Measurements from ENCODE around the gene RNLS.
"Not testable (repeated sequence)": the region's sequence is repeated elsewhere in the genome, so short reads cannot be mapped to it uniquely, and the experiment has no call there.

The RNLS gene

DNA sequence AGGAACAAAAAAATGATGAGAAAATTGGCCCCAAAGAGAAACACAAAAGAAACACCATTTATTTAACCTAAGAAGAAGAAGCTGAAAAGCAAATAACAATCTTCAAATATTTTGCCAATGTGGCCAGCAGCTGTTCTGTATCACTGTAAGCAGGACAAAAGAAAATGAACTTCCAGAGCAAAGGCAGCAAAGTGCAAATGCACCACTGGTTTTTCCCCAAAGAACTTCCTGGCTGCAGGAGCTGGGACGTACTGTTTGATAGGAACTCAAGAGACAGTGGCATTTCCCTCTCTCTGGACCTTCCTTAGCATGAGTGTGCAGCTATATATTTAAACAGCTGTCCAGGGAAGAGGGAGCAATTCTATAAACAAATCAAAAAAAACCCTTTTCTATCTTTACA is 60.4 kb downstream of the RNLS start:
- no peak for DNase-seq (ENCODE audit: low spot score)

DNA sequence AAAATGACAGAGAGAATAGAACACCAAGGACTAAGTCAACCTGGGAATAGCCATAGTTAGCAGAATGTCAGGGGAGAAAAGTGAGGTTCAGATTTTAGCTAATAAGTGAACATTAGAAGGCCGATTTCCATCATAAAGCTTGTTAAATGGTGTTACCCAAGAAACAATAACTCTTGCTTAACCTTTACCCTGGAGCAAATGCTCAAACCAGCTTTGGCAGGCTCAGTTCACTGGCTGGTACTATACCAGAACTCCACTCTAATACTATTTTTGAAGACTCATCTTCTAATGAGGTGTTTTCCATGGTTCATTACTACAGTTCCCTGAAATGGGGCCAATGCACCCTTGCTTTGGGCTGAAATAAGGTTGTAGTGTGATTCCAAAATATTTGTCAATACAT is 61.3 kb downstream of the RNLS start:
- DNase-seq (ENCODE audit: low spot score) = no peak

DNA sequence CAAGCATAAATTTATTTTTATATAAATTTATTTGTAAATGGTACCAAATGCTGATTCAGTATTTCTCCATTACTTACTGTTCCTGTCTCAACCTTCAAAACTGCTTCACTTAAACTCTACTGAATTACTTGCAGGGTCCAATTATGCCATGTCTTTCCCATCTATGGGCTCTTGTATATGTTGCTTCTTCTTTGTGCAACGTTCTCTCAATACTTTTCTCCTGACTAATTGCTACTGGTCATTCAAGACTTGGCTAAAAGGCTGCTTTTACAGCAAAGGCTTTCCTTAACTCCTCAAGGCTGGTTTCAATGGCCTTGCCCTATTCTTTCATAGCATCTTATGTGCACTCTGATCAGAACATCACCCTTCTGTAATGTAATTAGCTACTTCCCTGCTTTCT is 67.9 kb downstream of the RNLS start:
- DNase-seq (ENCODE audit: low spot score) = no peak

- DNase-seq (ENCODE audit: low spot score) = peak; percentile 50
Measured at GRCh38 chr10:88512599-88512998, 70.5 kb downstream of the RNLS start.

DNA sequence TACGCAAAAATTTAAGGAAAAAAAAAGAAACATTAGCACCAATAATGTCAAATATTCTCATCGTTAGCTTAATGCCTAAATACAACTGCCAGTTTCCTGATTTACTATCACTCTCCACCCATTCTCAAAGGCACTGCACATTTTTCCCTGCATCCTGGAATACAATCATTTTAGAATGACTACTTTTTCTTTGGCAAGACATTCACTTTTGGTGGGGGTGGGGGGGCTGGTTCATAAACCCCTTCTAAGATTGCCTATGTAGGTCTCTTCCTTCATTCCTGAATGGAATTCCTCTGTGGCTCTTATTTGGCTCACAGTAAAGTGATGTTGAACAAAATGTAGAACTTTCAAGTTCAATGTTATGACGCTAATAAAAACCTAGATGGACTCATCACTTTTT is 74.3 kb downstream of the RNLS start:
- no peak for DNase-seq (ENCODE audit: low spot score)

GRCh38 chr10:88507826-88508453 is 75.2 kb downstream of the RNLS start:
- DNase-seq (ENCODE audit: low spot score) = no peak

GRCh38 chr10:88507404-88507803 is 75.7 kb downstream of the RNLS start:
- DNase-seq (ENCODE audit: low spot score) = no peak

GRCh38 chr10:88505680-88506215 is 77.4 kb downstream of the RNLS start:
- no peak for DNase-seq (ENCODE audit: low spot score)

GRCh38 chr10:88505265-88505664 is 77.9 kb downstream of the RNLS start:
- no peak for DNase-seq (ENCODE audit: low spot score)

DNA sequence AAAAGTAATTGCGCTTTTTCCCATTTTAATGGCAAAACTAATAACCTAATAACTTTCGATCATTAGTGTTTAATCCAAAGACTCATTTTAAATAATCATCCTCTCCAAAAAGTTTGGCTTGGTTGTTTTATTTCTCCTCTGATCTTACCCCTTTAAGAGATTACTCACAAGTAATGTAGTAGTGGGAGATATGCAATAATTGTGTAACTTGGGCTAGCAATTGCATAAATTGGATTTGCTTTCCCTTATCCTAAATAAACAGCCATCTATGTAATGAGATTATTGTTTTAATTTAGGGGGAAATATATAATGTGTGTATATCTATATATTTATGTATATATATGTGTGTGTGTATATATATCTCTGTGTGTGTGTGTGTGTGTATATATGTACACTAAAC is 82.5 kb downstream of the RNLS start:
- no peak for DNase-seq (ENCODE audit: low spot score)

GRCh38 chr10:88499569-88500470 is 83.3 kb downstream of the RNLS start:
- peak; percentile 79 for DNase-seq (ENCODE audit: low spot score)

DNA sequence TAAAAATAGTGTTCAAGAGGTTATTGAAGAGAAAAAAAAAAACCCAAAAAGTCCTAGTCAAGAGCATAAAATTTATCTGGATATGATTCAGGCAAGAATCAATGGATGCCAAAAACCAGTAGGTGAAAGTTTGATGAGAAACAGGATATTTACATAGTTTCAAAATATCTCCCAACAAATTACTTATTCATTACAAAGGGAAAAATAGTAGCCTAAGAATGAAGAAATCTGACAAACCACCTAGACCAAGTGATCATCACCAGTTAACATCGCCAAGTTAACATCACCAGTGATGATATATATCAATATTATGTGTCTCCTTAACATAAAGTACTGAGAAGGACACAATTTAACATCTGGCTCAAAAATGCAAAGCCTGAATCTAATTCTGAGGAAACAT is 85.2 kb downstream of the RNLS start:
- no peak for DNase-seq (ENCODE audit: low spot score)

DNA sequence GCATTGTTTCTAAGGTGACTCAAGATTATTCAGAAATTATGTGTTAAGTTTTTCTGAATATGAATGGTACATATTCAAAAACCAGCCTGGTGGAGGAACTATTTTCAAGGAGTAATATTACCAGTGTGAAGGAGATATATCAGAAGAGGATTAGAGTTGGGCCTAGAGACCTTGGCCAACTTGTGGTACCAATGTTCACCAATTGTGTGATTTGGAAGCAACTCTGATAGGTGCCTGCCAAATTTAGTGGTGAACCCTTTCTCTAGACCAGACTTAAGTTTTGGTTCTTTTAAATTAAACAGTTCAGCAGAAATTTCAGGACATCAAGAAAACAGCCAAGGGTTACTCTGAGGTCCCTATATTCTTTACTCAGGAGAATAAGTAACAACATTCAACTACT is 88.6 kb downstream of the RNLS start:
- no peak for DNase-seq (ENCODE audit: low spot score)

GRCh38 chr10:88493691-88494483 is 89.2 kb downstream of the RNLS start:
- no peak for DNase-seq (ENCODE audit: low spot score)

GRCh38 chr10:88491314-88491713 is 91.8 kb downstream of the RNLS start:
- DNase-seq (ENCODE audit: low spot score) = no peak

GRCh38 chr10:88490231-88490980 is 92.7 kb downstream of the RNLS start:
- DNase-seq (ENCODE audit: low spot score) = no peak

GRCh38 chr10:88489107-88489506 is 94.0 kb downstream of the RNLS start:
- no peak for DNase-seq (ENCODE audit: low spot score)

GRCh38 chr10:88486816-88487215 is 96.3 kb downstream of the RNLS start:
- DNase-seq (ENCODE audit: low spot score) = not testable (repeated sequence)

DNA sequence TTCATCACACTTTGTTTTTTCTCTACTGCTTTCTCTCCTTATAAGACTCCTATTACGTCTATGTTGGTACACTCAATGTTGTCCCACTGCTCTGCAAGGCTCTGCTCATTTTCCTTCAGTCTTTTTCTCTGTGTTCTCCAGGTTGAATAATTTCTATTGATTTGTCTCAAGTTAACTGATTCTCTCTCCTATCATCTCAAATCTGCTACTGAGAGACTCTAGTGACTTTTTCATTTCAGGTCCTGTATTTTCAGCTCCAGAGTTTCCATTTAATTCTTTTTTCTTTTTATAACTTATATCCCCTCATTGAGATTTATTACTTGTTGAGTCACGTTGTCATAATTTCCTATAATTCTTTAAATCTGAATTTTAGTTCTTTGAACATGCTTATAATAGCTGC is 100.9 kb downstream of the RNLS start:
- no peak for DNase-seq (ENCODE audit: low spot score)

DNA sequence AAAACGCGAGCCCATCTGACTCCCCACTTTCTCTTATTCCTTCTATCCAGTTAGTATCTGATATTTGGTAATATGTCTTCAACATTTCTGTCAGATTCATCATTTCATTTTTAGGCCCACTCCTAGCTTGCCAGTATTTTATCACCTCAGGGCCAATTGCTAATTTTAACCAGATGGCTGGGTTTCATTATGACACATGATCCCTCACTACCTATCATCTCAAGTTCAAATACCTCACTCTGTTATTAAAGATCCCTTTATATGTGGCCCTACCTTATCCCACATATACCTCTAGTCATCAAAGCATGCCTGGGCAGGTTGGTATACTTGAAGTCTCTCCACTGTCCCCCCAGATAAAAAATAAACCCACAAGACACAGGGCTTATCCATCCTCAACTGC is 104.9 kb downstream of the RNLS start:
- DNase-seq (ENCODE audit: low spot score) = no peak

- no peak for DNase-seq (ENCODE audit: low spot score)
Measured at GRCh38 chr10:88477343-88478085, 105.6 kb downstream of the RNLS start.

Data from kidney tubule cell (primary cell).